Keratinocyte (primary cell): ENCODE measurements around the gene C1QTNF9B.
"Not testable (repeated sequence)": the region's sequence is repeated elsewhere in the genome, so short reads cannot be mapped to it uniquely, and the experiment has no call there.

Experiments used
- EZH2 ChIP-seq: IDR thresholded peaks from one replicate; pipeline ENCODE4 v1.6.1; 2012; ENCODE audit warnings: inconsistent platforms, mild to moderate bottlenecking, low read length, moderate library complexity
- TF ChIP-seq, protein P1 (sequence below), 3 experiments: IDR thresholded peaks in 1 of 3; conservative IDR thresholded peaks in 1 of 3; optimal IDR thresholded peaks in 1 of 3; 2 replicates in 2 of 3; 3 replicates in 1 of 3; pipeline versions ENCODE3 to v1.5.1; 2011; ENCODE audit warnings: low read length in 3 of 3, mild to moderate bottlenecking in 3 of 3, moderate library complexity in 2 of 3, control low read depth in 1 of 3, inconsistent platforms in 1 of 3; ENCODE audit not compliant: insufficient read depth in 2 of 3; ENCODE audit errors: extremely low read depth in 1 of 3

DNA sequence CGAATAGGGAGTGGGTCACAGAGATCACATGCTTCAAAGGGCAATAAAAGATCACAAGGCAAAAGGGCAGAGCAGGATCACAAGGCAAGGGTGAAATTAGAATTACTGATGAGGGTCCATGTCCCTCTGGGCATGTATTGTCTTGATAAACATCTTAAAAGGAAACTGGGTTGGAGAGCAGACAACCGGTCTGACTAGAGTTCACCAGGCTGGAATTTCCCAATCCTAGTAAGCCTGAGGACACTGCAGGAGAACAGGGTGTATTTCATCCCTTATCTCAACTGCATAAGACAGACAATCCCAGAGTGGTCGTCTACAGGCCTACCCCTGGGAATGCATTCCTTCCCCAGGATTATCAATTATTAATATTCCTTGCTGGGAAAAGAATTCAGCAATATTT is 42.4 kb upstream of the C1QTNF9B start:
- TF ChIP-seq EZH2 = not testable (repeated sequence)
- TF ChIP-seq, protein P1, sequence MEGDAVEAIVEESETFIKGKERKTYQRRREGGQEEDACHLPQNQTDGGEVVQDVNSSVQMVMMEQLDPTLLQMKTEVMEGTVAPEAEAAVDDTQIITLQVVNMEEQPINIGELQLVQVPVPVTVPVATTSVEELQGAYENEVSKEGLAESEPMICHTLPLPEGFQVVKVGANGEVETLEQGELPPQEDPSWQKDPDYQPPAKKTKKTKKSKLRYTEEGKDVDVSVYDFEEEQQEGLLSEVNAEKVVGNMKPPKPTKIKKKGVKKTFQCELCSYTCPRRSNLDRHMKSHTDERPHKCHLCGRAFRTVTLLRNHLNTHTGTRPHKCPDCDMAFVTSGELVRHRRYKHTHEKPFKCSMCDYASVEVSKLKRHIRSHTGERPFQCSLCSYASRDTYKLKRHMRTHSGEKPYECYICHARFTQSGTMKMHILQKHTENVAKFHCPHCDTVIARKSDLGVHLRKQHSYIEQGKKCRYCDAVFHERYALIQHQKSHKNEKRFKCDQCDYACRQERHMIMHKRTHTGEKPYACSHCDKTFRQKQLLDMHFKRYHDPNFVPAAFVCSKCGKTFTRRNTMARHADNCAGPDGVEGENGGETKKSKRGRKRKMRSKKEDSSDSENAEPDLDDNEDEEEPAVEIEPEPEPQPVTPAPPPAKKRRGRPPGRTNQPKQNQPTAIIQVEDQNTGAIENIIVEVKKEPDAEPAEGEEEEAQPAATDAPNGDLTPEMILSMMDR (optimal IDR thresholded peaks at IDR 0.05 in 1 of 3, IDR thresholded peaks at IDR 0.05 in 1 of 3, conservative IDR thresholded peaks at IDR 0.05 in 1 of 3; ENCODE audit: extremely low read depth in 1 of 3, insufficient read depth in 2 of 3, low read length in 3 of 3) = not testable (repeated sequence)
